WTC11 (cell line): Measurements from ENCODE around the gene SGPP2. TPM values are rescaled to one million over a fixed set of nuclear protein-coding genes. Genes with fewer than 3 reads are reported as not detected.

Experiments used
- ATAC-seq: fragments of 200-7000 bp; cut with Tn5 transposase; 2 replicates; pipeline ENCODE4 v1.10.0; 2021; ENCODE audit warnings: mild to moderate bottlenecking, moderate library complexity
- CTCF ChIA-PET: fragments of 300-600 bp; sonication (Branson Sonifier 250); formaldehyde crosslinking; loops from one replicate; lab custom pipeline; 2021; ENCODE audit warnings: antibody characterized with exemption; lab: Charles Lee
- POLR2A ChIA-PET: fragments of 350-600 bp; sonication (Branson Sonifier 250); formaldehyde crosslinking; loops from one replicate; lab custom pipeline; 2021; ENCODE audit warnings: antibody characterized with exemption; lab: Charles Lee
- DNase-seq: peaks from one replicate; pipeline ENCODE4 v3.0.0; 2021; ENCODE audit warnings: low spot score
- H3K27ac Mint-ChIP-seq: 2 replicates; pipeline ENCODE4 v1.8.0; 2021; ENCODE audit warnings: mixed read lengths
- H3K27me3 Mint-ChIP-seq: 2 replicates; pipeline ENCODE4 v1.8.0; 2021; ENCODE audit warnings: low read depth, mild to moderate bottlenecking, moderate library complexity, mixed read lengths
- H3K36me3 Mint-ChIP-seq: 2 replicates; pipeline ENCODE4 v1.8.0; 2021; ENCODE audit warnings: mixed read lengths
- H3K4me1 Mint-ChIP-seq: 2 replicates; pipeline ENCODE4 v1.8.0; 2022; ENCODE audit warnings: mixed read lengths
- H3K4me3 Mint-ChIP-seq: 2 replicates; pipeline ENCODE4 v1.8.0; 2021; ENCODE audit warnings: mild to moderate bottlenecking, moderate library complexity, mixed read lengths
- H3K9me3 Mint-ChIP-seq: 2 replicates; pipeline ENCODE4 v1.8.0; 2021; ENCODE audit warnings: mixed read lengths
- CDX4 ChIP-seq: fragments of 250-450 bp; sonication (Bioruptor Pico); IDR thresholded peaks from 2 replicates; pipeline ENCODE4 v1.9.0; 2021; ENCODE audit warnings: moderate library complexity, mild to moderate bottlenecking, inconsistent platforms, borderline replicate concordance
- E2F1 ChIP-seq: sonication (generic); formaldehyde crosslinking; IDR thresholded peaks from 2 replicates; pipeline ENCODE4 v1.8.0; 2022; ENCODE audit warnings: mild to moderate bottlenecking, missing genetic modification reagents
- ESRRA ChIP-seq: sonication (generic); formaldehyde crosslinking; IDR thresholded peaks from 2 replicates; pipeline ENCODE4 v1.8.1; 2022; ENCODE audit warnings: mild to moderate bottlenecking, missing genetic modification reagents, borderline replicate concordance
- JAZF1 ChIP-seq: fragments of 250-450 bp; sonication (Bioruptor Pico); IDR thresholded peaks from 2 replicates; pipeline ENCODE4 v1.9.0; 2021; ENCODE audit warnings: moderate library complexity, mild to moderate bottlenecking, inconsistent platforms
- MYBL2 ChIP-seq: sonication (generic); formaldehyde crosslinking; IDR thresholded peaks from 2 replicates; pipeline ENCODE4 v1.8.1; 2023; ENCODE audit warnings: mild to moderate bottlenecking, moderate library complexity, missing genetic modification reagents
- NFE2L1 ChIP-seq: sonication (generic); formaldehyde crosslinking; IDR thresholded peaks from 2 replicates; pipeline ENCODE4 v1.8.1; 2023; ENCODE audit warnings: missing genetic modification reagents
- OVOL2 ChIP-seq: fragments of 250-450 bp; sonication (Bioruptor Pico); IDR thresholded peaks from 2 replicates; pipeline ENCODE4 v1.9.0; 2021; ENCODE audit warnings: mild to moderate bottlenecking, borderline replicate concordance
- PRDM15 ChIP-seq: sonication (generic); formaldehyde crosslinking; IDR thresholded peaks from 2 replicates; pipeline ENCODE4 v1.8.0; 2022; ENCODE audit warnings: missing genetic modification reagents
- PRRX2 ChIP-seq: fragments of 250-450 bp; sonication (Bioruptor Pico); IDR thresholded peaks from 2 replicates; pipeline ENCODE4 v1.8.0; 2021; ENCODE audit warnings: mild to moderate bottlenecking
- SP1 ChIP-seq: sonication (generic); formaldehyde crosslinking; conservative IDR thresholded peaks from 2 replicates; pipeline ENCODE4 v1.8.1; 2022; ENCODE audit warnings: missing genetic modification reagents
- ZBTB21 ChIP-seq: sonication (generic); formaldehyde crosslinking; IDR thresholded peaks from 2 replicates; pipeline ENCODE4 v1.8.1; 2023; ENCODE audit warnings: mild to moderate bottlenecking, missing genetic modification reagents, borderline replicate concordance
- ZMAT4 ChIP-seq: fragments of 250-450 bp; sonication (Bioruptor Pico); IDR thresholded peaks from 2 replicates; pipeline ENCODE4 v1.9.0; 2021; ENCODE audit warnings: mild to moderate bottlenecking
- ZNF138 ChIP-seq: sonication (generic); formaldehyde crosslinking; conservative IDR thresholded peaks from 2 replicates; pipeline ENCODE4 v1.8.1; 2022; ENCODE audit warnings: mild to moderate bottlenecking, moderate library complexity, missing genetic modification reagents
- ZNF232 ChIP-seq: sonication (generic); formaldehyde crosslinking; IDR thresholded peaks from 2 replicates; pipeline ENCODE4 v1.8.0; 2022; ENCODE audit warnings: mild to moderate bottlenecking, missing genetic modification reagents
- ZNF416 ChIP-seq: fragments of 250-450 bp; sonication (Bioruptor Pico); IDR thresholded peaks from 2 replicates; pipeline ENCODE4 v1.9.0; 2021; ENCODE audit warnings: mild to moderate bottlenecking, inconsistent platforms
- total RNA-seq: library from RNA; stranded (reverse); gene quantifications from 3 replicates; pipeline ENCODE4 v1.2.3, GENCODE V29; 2021
- TF ChIP-seq, protein P1 (sequence below): sonication (generic); formaldehyde crosslinking; conservative IDR thresholded peaks from 2 replicates; pipeline ENCODE4 v1.8.1; 2023; ENCODE audit warnings: mild to moderate bottlenecking, low read depth, missing genetic modification reagents, moderate library complexity
- TF ChIP-seq, protein P2 (sequence below): sonication (generic); formaldehyde crosslinking; conservative IDR thresholded peaks from 2 replicates; pipeline ENCODE4 v1.8.1; 2022; ENCODE audit warnings: mild to moderate bottlenecking, missing genetic modification reagents
- TF ChIP-seq, protein P3 (sequence below): sonication (generic); formaldehyde crosslinking; IDR thresholded peaks from 2 replicates; pipeline ENCODE4 v1.8.1; 2023; ENCODE audit warnings: mild to moderate bottlenecking, missing genetic modification reagents

Gene SGPP2
- total RNA-seq, 1 experiment from 2014 or later = 0.07 TPM

DNA sequence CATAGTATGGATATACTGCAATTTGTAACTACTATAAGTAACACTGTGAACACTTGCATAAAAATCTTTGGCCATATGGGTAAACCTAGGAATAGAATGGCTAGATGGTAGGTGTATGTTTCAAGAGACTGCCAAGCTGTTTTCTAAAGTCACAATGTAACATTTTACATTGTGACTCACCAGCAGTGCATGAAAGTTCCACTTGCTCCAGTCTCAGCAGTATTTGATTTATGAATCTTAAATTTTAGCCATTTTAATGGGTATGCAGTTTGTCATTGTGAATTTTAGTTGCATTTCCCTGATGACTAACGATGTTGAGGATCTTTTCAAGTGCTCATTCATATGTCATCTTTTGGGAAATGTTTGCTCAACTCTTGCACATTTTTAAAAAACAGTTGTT is 145.5 kb downstream of the SGPP2 start:
- no peak overlapping the region for H3K4me3 Mint-ChIP-seq
- TF ChIP-seq PRRX2 (CRISPR knock-in tag) (no peak), MYBL2 (CRISPR knock-in tag) (no peak), JAZF1 (no peak), ZNF232 (CRISPR knock-in tag) (no peak), ZNF138 (CRISPR knock-in tag) (no peak), NFE2L1 (CRISPR knock-in tag) (no peak), ESRRA (CRISPR knock-in tag) (no peak), E2F1 (no peak)
- CTCF ChIA-PET = interaction anchor here (0.9 to 1.9 kb wide), 4 partner anchors 8 to 531 kb away, joined by 3 to 13 read pairs (median 3); no protein-coding TSS in a partner anchor
- no peaks in the 10 kb centered on the region; the same call in 1 of the 2 replicates for H3K27me3 Mint-ChIP-seq
- peaks cover 12% of the 10 kb centered on the region; the same call in 1 of the 2 replicates for H3K36me3 Mint-ChIP-seq
- DNase-seq (no peak), ATAC-seq (no peak)
- peaks cover 13% of the 10 kb centered on the region for H3K4me1 Mint-ChIP-seq
- no peaks in the 10 kb centered on the region for H3K9me3 Mint-ChIP-seq
- POLR2A ChIA-PET = no interaction called here
- no peak overlapping the region for H3K27ac Mint-ChIP-seq

DNA sequence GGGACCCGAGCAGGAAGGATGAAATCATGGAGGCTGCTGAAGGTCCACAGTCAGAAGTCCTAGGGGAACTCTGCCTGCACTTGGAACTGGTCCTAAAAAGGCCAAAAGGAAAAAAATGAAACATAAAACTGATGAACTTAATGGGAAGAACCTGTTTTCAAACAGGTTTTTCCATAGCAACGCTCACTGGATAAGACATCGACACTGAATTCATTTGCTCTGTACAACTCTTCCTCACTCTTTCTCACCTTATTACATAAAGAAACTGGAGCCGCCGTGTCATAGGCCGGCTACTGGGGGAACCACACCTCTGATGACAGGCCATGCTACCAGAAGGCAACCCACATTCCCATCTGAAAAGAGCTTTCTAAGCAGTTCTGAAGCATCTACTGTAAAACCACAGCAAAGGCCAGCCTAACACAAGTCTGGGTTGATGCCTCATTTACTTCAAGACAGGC is 147.9 kb downstream of the SGPP2 start:
- H3K27ac Mint-ChIP-seq = no peak overlapping the region
- DNase-seq = no peak
- H3K36me3 Mint-ChIP-seq = peaks cover 12% of the 10 kb centered on the region; the same call in 1 of the 2 replicates
- no peaks in the 10 kb centered on the region for H3K27me3 Mint-ChIP-seq
- TF ChIP-seq ZBTB21 (CRISPR knock-in tag) (no peak), PRDM15 (CRISPR knock-in tag) (no peak), ZNF416 (CRISPR knock-in tag) (no peak), OVOL2 (CRISPR knock-in tag) (no peak), SP1 (CRISPR knock-in tag) (no peak), CDX4 (CRISPR knock-in tag) (no peak), ZMAT4 (no peak)
- TF ChIP-seq, protein P1, sequence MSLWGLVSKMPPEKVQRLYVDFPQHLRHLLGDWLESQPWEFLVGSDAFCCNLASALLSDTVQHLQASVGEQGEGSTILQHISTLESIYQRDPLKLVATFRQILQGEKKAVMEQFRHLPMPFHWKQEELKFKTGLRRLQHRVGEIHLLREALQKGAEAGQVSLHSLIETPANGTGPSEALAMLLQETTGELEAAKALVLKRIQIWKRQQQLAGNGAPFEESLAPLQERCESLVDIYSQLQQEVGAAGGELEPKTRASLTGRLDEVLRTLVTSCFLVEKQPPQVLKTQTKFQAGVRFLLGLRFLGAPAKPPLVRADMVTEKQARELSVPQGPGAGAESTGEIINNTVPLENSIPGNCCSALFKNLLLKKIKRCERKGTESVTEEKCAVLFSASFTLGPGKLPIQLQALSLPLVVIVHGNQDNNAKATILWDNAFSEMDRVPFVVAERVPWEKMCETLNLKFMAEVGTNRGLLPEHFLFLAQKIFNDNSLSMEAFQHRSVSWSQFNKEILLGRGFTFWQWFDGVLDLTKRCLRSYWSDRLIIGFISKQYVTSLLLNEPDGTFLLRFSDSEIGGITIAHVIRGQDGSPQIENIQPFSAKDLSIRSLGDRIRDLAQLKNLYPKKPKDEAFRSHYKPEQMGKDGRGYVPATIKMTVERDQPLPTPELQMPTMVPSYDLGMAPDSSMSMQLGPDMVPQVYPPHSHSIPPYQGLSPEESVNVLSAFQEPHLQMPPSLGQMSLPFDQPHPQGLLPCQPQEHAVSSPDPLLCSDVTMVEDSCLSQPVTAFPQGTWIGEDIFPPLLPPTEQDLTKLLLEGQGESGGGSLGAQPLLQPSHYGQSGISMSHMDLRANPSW (CRISPR knock-in tag) = no peak
- TF ChIP-seq, protein P2, sequence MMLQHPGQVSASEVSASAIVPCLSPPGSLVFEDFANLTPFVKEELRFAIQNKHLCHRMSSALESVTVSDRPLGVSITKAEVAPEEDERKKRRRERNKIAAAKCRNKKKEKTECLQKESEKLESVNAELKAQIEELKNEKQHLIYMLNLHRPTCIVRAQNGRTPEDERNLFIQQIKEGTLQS (CRISPR knock-in tag) = no peak
- TF ChIP-seq, protein P3, sequence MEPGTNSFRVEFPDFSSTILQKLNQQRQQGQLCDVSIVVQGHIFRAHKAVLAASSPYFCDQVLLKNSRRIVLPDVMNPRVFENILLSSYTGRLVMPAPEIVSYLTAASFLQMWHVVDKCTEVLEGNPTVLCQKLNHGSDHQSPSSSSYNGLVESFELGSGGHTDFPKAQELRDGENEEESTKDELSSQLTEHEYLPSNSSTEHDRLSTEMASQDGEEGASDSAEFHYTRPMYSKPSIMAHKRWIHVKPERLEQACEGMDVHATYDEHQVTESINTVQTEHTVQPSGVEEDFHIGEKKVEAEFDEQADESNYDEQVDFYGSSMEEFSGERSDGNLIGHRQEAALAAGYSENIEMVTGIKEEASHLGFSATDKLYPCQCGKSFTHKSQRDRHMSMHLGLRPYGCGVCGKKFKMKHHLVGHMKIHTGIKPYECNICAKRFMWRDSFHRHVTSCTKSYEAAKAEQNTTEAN (CRISPR knock-in tag) = no peak
- CTCF ChIA-PET = no interaction called here
- H3K4me3 Mint-ChIP-seq = no peak overlapping the region
- H3K9me3 Mint-ChIP-seq = no peaks in the 10 kb centered on the region
- H3K4me1 Mint-ChIP-seq = peaks cover 15% of the 10 kb centered on the region
- no peak for ATAC-seq
- POLR2A ChIA-PET = no interaction called here
